ENCODE data around the gene GALNT5.

GALNT5 gene

GRCh38 chr2:157355618-157356017 lies 98.1 kb downstream of the GALNT5 start:
- Histone ChIP-seq H3K9me2 (replicated peaks; ENCODE audit: insufficient read depth, low read length) (no peaks in the 10 kb centered on the region), H3K4me2 (ENCODE audit: low read depth, low read length, poor library complexity, severe bottlenecking) (no peak overlapping the region), H4K20me1 (ENCODE audit: low read depth, low read length) (no peaks in the 10 kb centered on the region)

GRCh38 chr2:157359628-157360027 lies 102.1 kb downstream of the GALNT5 start:
- H3K36me3 ChIP-seq (ENCODE audit: low read length) = no peaks in the 10 kb centered on the region
- no peak for TF ChIP-seq EZH2phosphoT487 (conservative IDR thresholded peaks at IDR 0.05; ENCODE audit: low read length)
- no peak for TF ChIP-seq CTCF (IDR thresholded peaks at IDR 0.05; ENCODE audit: insufficient read depth, low read length, poor library complexity, severe bottlenecking)
- no peak overlapping the region for H3K4me2 ChIP-seq (ENCODE audit: low read depth, low read length, poor library complexity, severe bottlenecking)
- no peak overlapping the region for H3K27ac ChIP-seq (ENCODE audit: low read depth, low read length)
- H3K27me3 ChIP-seq (ENCODE audit: low read length) = no peaks in the 10 kb centered on the region
- no peaks in the 10 kb centered on the region for H3F3A ChIP-seq (ENCODE audit: insufficient read depth)
- no peak overlapping the region for H2AFZ ChIP-seq (ENCODE audit: low read depth, low read length, severe bottlenecking)
- no peak overlapping the region for H3K4me3 ChIP-seq (ENCODE audit: insufficient read depth, low read length, poor library complexity, severe bottlenecking)
- H3K9ac ChIP-seq (ENCODE audit: low read length) = no peak overlapping the region
- peaks cover 13% of the 10 kb centered on the region; the same call in 1 of the 2 replicates for H3K9me3 ChIP-seq (ENCODE audit: insufficient read depth, low read length)
- no peaks in the 10 kb centered on the region for H4K20me1 ChIP-seq (ENCODE audit: low read depth, low read length)
- no peaks in the 10 kb centered on the region for H3K79me2 ChIP-seq (ENCODE audit: insufficient read depth, low read length)
- no peaks in the 10 kb centered on the region for H3K9me2 ChIP-seq (replicated peaks; ENCODE audit: insufficient read depth, low read length)

More at GRCh38 chr2:157355618-157356017, 98.1 kb downstream of the GALNT5 start:
- H3K27me3 ChIP-seq (ENCODE audit: low read length) = no peaks in the 10 kb centered on the region
- H2AFZ ChIP-seq (ENCODE audit: low read depth, low read length, severe bottlenecking) = no peak overlapping the region
- no peaks in the 10 kb centered on the region for H3K79me2 ChIP-seq (ENCODE audit: insufficient read depth, low read length)
- H3K4me3 ChIP-seq (ENCODE audit: insufficient read depth, low read length, poor library complexity, severe bottlenecking) = no peak overlapping the region
- no peaks in the 10 kb centered on the region for H3F3A ChIP-seq (ENCODE audit: insufficient read depth)
- H3K9ac ChIP-seq (ENCODE audit: low read length) = no peak overlapping the region
- TF ChIP-seq EZH2phosphoT487 (conservative IDR thresholded peaks at IDR 0.05; ENCODE audit: low read length) (no peak), CTCF (IDR thresholded peaks at IDR 0.05; ENCODE audit: insufficient read depth, low read length, poor library complexity, severe bottlenecking) (no peak)
- H3K36me3 ChIP-seq (ENCODE audit: low read length) = no peaks in the 10 kb centered on the region
- no peak overlapping the region for H3K27ac ChIP-seq (ENCODE audit: low read depth, low read length)
- H3K9me3 ChIP-seq (ENCODE audit: insufficient read depth, low read length) = no peaks in the 10 kb centered on the region

- Histone ChIP-seq H3K27me3 (ENCODE audit: low read length) (no peaks in the 10 kb centered on the region), H4K20me1 (ENCODE audit: low read depth, low read length) (no peaks in the 10 kb centered on the region), H3K36me3 (ENCODE audit: low read length) (no peaks in the 10 kb centered on the region), H3K27ac (ENCODE audit: low read depth, low read length) (no peak overlapping the region), H2AFZ (ENCODE audit: low read depth, low read length, severe bottlenecking) (no peak overlapping the region), H3K9me3 (ENCODE audit: insufficient read depth, low read length) (peaks cover 13% of the 10 kb centered on the region; the same call in 1 of the 2 replicates), H3K4me2 (ENCODE audit: low read depth, low read length, poor library complexity, severe bottlenecking) (no peak overlapping the region), H3K79me2 (ENCODE audit: insufficient read depth, low read length) (no peaks in the 10 kb centered on the region), H3K4me3 (ENCODE audit: insufficient read depth, low read length, poor library complexity, severe bottlenecking) (no peak overlapping the region), H3K9me2 (replicated peaks; ENCODE audit: insufficient read depth, low read length) (no peaks in the 10 kb centered on the region), H3K9ac (ENCODE audit: low read length) (no peak overlapping the region), H3F3A (ENCODE audit: insufficient read depth) (no peaks in the 10 kb centered on the region)
- TF ChIP-seq EZH2phosphoT487 (conservative IDR thresholded peaks at IDR 0.05; ENCODE audit: low read length) (no peak), CTCF (IDR thresholded peaks at IDR 0.05; ENCODE audit: insufficient read depth, low read length, poor library complexity, severe bottlenecking) (no peak)
These were observed 104.0 kb downstream of the GALNT5 start for GRCh38 chr2:157361526-157361925.

Data from SU-DHL-6 (cell line).